DMS79 treated with DMSO at 0.1 percent for 48 hours (cell line): ENCODE measurements around the gene TRPM2.

Source experiments
- DNase-seq: peaks from one replicate; lab custom pipeline; 2025; lab: John Stamatoyannopoulos, UW

Gene TRPM2

DNA sequence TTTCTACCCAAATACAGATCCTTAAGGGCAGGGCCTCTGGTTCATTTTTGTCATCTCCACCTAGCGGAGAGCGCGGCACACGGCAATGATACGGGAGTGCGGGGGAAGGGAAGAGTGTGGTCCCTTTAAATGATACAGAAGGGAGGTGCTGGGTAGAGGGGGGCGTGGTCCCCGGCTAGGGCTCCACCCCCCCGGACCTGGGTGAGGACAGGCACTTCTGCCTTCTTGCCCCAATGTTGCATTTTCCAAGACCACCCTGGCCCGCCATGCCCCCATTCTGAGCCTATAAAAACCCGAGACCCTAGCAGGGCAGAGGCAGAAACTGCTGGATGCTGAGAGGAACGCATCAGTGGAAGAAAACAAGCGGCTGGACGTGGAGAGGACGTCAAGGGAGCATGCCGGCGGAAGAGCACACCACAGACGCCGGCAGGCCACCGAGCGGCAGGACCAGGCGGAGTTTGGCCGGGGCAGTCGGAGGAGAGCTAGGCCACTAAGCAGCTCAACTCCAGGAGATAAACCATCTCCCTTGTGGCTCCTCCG, 131.9 kb downstream of the TRPM2 start:
- no peak for DNase-seq

DNA sequence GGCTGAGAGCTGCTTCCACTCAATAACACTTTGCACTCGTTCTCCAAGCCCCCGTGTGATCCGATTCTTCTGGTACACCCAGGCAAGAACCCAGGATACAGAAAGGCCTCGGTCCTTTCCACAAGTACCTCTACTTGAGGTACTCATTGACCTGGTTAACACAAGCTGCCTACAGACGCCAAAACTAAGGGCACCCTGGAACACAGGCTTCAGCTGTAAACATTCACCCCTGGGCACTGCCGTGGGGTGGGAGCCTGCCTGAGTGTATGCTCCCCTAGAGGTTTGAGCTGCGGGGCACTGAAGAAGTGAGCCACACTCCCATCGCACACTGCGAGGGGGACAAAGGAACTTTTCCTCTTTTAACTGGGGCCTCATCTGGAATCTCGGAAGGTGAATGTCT, 132.4 kb downstream of the TRPM2 start:
- no peak for DNase-seq

DNA sequence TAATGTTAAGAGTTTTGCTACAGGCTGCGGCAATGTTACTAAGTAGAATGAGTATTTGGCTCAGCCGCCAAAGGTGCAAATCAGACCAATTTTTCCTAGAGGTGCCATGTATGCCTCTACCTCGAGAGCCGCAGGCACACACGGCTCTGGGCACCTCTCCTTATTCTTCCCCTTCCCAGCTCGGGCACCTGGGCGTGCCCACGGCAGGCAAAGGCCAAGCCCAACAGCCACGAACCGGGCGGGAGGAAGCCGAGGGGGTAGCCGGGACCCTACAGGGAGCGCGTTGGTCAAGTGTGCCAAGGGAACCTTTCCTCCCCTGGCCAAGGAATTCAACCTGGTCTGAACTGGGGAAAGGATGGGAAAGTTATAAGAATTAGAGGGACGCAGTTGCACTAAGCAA, 132.9 kb downstream of the TRPM2 start:
- no peak for DNase-seq

DNA sequence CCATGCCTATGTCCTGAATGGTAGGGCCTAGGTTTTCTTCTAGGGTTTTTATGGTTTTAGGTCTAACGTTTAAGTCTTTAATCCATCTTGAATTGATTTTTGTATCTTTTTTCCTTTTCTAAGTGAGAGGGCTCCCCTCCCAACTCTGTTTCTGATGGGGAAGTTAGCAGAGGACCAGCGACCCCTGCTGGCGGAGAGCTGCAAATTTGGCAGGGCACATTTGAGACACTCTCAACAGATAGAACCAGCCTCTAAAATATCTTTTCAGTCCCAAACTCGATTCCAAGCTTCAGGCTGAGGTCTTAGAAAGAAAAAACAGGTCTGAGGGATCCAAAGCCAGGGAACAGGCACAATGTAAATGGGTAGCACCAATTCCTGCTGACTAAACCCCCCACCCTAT, 134.4 kb downstream of the TRPM2 start:
- no peak for DNase-seq

DNA sequence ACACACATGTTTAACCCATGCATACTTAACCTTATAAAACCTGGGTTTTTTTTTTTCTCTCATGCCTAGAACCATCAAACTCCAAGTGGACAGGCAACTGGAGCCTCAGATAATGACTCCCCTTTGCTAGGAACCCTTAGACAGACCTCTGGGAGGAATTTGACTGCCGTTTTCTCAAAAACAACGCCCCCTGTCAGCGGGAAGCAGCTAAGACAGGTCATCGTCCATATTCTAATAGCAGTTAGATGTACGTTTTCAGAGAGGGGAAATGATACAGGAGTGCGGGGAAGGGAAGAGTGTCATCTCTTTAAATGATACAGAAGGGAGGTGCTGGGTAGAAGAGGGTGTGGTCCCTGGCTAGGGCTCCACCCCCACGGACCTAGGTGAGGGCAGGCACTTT, 136.5 kb downstream of the TRPM2 start:
- DNase-seq, result no peak

DNA sequence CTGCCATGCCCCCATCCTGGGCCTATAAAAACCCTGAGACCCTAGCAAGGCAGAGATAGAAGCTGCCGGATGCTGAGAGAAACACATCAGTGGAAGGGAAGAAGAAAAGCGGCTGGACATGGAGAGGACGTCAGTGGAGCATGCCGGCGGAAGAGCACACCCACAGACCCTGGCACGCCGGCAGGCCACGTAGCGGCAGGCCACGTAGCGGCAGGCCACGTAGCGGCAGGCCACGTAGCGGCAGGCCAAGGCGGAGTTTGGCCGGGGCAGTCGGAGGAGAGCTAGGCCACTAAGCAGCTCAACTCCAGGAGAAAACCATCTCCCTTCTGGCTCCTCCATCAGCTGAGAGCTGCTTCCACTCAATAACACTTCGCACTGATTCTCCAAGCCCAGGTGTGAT, 137.0 kb downstream of the TRPM2 start:
- DNase-seq, result no peak

DNA sequence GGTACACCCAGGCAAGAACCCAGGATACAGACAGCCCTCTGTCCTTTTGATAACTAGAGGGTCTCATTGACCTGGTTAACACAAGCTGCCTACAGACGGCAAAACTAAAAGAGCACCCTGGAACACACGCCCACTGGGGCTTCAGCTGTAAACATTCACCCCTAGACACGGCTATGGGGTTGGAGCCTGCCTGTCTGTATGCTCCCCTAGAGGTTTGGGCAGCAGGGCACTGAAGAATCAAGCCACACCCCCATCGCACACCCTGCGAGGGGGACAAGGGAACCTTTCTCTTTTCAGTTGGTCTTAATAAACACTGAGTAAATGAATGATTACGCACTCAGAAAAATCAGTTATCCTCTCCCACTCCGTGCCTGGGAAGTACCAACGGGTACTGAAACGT, 137.4 kb downstream of the TRPM2 start:
- DNase-seq, result no peak
